Measurements from ENCODE around the gene ADGRG3. TPM values are rescaled to one million over a fixed set of nuclear protein-coding genes. Genes with fewer than 3 reads are reported as not detected.

Gene ADGRG3
- total RNA-seq, 1 experiment from 2014 or later, result 0.46 TPM

DNA sequence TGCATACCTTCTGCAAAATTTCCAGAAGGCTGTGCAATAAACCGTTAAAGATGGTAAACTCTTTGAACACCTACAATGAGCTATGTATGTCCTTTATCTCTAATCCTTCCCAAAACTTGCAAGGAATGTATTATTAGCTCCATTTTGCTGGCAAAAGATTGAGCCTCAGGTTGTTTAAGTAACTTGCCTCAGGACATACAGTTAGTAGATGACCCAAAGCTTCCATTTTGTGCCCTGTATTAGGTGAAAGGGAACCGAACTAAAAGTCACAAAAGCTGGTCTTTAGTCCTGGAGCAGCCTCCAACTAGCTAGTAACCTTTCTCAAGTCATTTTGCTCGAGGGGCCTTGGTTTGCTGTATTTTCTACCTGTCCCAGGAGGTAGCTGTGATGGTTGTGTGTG lies 4.3 kb downstream of the ADGRG3 start:
- WGBS (ENCODE audit: extremely low coverage, insufficient read length, low lambda C conversion rate), result no CpG with 5 or more reads among the region's 3 CpGs
- no peak overlapping the region for H2BK120ac ChIP-seq (ENCODE audit: low read depth, low read length, poor library complexity, severe bottlenecking)
- H3K56ac ChIP-seq (ENCODE audit: insufficient read length, low read depth, low read length), result no peak overlapping the region
- H4K91ac ChIP-seq (ENCODE audit: insufficient read length, low read depth, low read length), result no peak overlapping the region
- H3K79me2 ChIP-seq (ENCODE audit: insufficient read depth, low read length), result no peaks in the 10 kb centered on the region
- no peak overlapping the region for H2BK12ac ChIP-seq (ENCODE audit: insufficient read length, low read depth, low read length)
- H2BK20ac ChIP-seq (ENCODE audit: low read depth, low read length, poor library complexity, severe bottlenecking), result no peak overlapping the region
- no peaks in the 10 kb centered on the region for H3K9me3 Mint-ChIP-seq
- no peak overlapping the region for H2BK15ac ChIP-seq (ENCODE audit: low read depth, low read length)
- no peaks in the 10 kb centered on the region for H4K20me1 ChIP-seq (ENCODE audit: control insufficient read depth, insufficient read depth, insufficient read length)
- H3K18ac ChIP-seq (ENCODE audit: insufficient read length, low read depth, low read length), result no peak overlapping the region
- no peaks in the 10 kb centered on the region for H3K27me3 ChIP-seq (ENCODE audit: insufficient read depth, low read length)
- no peak overlapping the region for H3T11ph ChIP-seq (ENCODE audit: low read length)
- H3K36me3 Mint-ChIP-seq (ENCODE audit: insufficient read depth in 1 of 3, low read depth in 3 of 3), result no peaks in the 10 kb centered on the region; a peak in 1 of 7 replicates
- no peak overlapping the region for H3K14ac ChIP-seq (ENCODE audit: insufficient read depth, low read length)
- H3K4me1 ChIP-seq (ENCODE audit: insufficient read depth, low read length), result peaks cover 4% of the 10 kb centered on the region; the same call in 1 of the 2 replicates
- no peak overlapping the region for H3K4ac ChIP-seq (ENCODE audit: low read depth, low read length)
- H3K79me1 ChIP-seq (ENCODE audit: insufficient read depth, low read depth, low read length, poor library complexity, severe bottlenecking), result no peaks in the 10 kb centered on the region
- no peaks in the 10 kb centered on the region for H3K23me2 ChIP-seq (ENCODE audit: insufficient read length, low read depth, low read length, poor library complexity, severe bottlenecking)
- H2BK5ac ChIP-seq (ENCODE audit: insufficient read length, low read length), result no peak overlapping the region
- H3K9me3 ChIP-seq (ENCODE audit: control insufficient read depth, low read depth, low read length), result no peaks in the 10 kb centered on the region
- H3K23ac ChIP-seq (ENCODE audit: insufficient read length, low read depth, low read length), result no peak overlapping the region
- no peak overlapping the region for H4K5ac ChIP-seq (ENCODE audit: insufficient read length, low read depth, low read length)
- no peak overlapping the region for H3K27ac ChIP-seq (ENCODE audit: insufficient read length, low read depth, low read length)
- H2AFZ ChIP-seq (ENCODE audit: low read length), result no peak overlapping the region
- no peak overlapping the region for H2AK5ac ChIP-seq (ENCODE audit: insufficient read length, low read length)
- H3K9ac ChIP-seq (ENCODE audit: extremely low read depth, insufficient read length, low read length), result no peak overlapping the region
- H4K8ac ChIP-seq (replicated peaks; ENCODE audit: insufficient read length, low read depth, low read length), result no peak overlapping the region
- H3K27me3 Mint-ChIP-seq (ENCODE audit: low read depth), result peaks cover 19% of the 10 kb centered on the region
- DNase-seq, result no peak
- H3K4me2 ChIP-seq (ENCODE audit: insufficient read depth, insufficient read length, low read length), result no peak overlapping the region
- H3K4me3 Mint-ChIP-seq, result no peak overlapping the region
- no peak for TF ChIP-seq CTCF (conservative IDR thresholded peaks at IDR 0.05)
- H3K4me1 Mint-ChIP-seq, result peaks cover 0 to 20% of the 10 kb centered on the region in 2 experiments; a peak in 3 of 4 replicates
- H3K27ac Mint-ChIP-seq, result no peak overlapping the region
